Measurements from ENCODE around the gene TFPT.
A peak's percentile ranks its signal among the peaks of the same experiment; 100 is the strongest.

TFPT gene

GRCh38 chr19:54115109-54116063 lies at the start of gene TFPT, which contains the start of gene PRPF31:
TSS of gene TFPT (minus strand) at chr19:54115657. CDS start at chr19:54115269, 388 bp downstream.
TSS of gene PRPF31 (plus strand) at chr19:54115754. CDS start at chr19:54118279, 2,525 bp downstream.
- peak; percentile 99 for DNase-seq (ENCODE audit: low read depth)

- DNase-seq (ENCODE audit: low read depth): no peak
Observed at GRCh38 chr19:54165222-54165621, 49.8 kb upstream of the TFPT start.

- DNase-seq (ENCODE audit: low read depth): no peak
Observed at GRCh38 chr19:54164369-54165068, 49.1 kb upstream of the TFPT start.

GRCh38 chr19:54162884-54163283 lies 47.4 kb upstream of the TFPT start:
- DNase-seq (ENCODE audit: low read depth): no peak

GRCh38 chr19:54162241-54162805 lies 46.9 kb upstream of the TFPT start:
- DNase-seq (ENCODE audit: low read depth): no peak

- DNase-seq (ENCODE audit: low read depth): no peak
Observed at GRCh38 chr19:54160854-54161253, 45.4 kb upstream of the TFPT start.

GRCh38 chr19:54160182-54160811 lies 44.8 kb upstream of the TFPT start:
- DNase-seq (ENCODE audit: low read depth): no peak

- peak; percentile 100 for DNase-seq (ENCODE audit: low read depth)
Observed at GRCh38 chr19:54159352-54160181, 44.1 kb upstream of the TFPT start, which contains the start of gene LENG1. TSS of gene LENG1 (minus strand) at chr19:54159721. CDS start at chr19:54159695, 26 bp downstream.

- DNase-seq (ENCODE audit: low read depth): no peak
Observed at GRCh38 chr19:54158812-54159351, 43.4 kb upstream of the TFPT start.

- no peak for DNase-seq (ENCODE audit: low read depth)
Observed at GRCh38 chr19:54156953-54157352, 41.5 kb upstream of the TFPT start.

GRCh38 chr19:54156490-54156889 lies 41.0 kb upstream of the TFPT start:
- no peak for DNase-seq (ENCODE audit: low read depth)

- DNase-seq (ENCODE audit: low read depth): no peak
Observed at GRCh38 chr19:54155694-54156093, 40.2 kb upstream of the TFPT start.

GRCh38 chr19:54154603-54155345 lies 39.3 kb upstream of the TFPT start:
- DNase-seq (ENCODE audit: low read depth): no peak

- DNase-seq (ENCODE audit: low read depth): no peak
Observed at GRCh38 chr19:54153731-54154326, 38.4 kb upstream of the TFPT start.

- no peak for DNase-seq (ENCODE audit: low read depth)
Observed at GRCh38 chr19:54152878-54153524, 37.5 kb upstream of the TFPT start.

GRCh38 chr19:54152267-54152666 lies 36.8 kb upstream of the TFPT start:
- no peak for DNase-seq (ENCODE audit: low read depth)

- DNase-seq (ENCODE audit: low read depth): no peak
Observed at GRCh38 chr19:54151362-54152035, 36.0 kb upstream of the TFPT start.

GRCh38 chr19:54149021-54149812 lies 33.8 kb upstream of the TFPT start:
- no peak for DNase-seq (ENCODE audit: low read depth)
